Measurements from ENCODE around the gene KLK13.

The KLK13 gene

GRCh38 chr19:51018745-51019543 is 45.9 kb downstream of the KLK13 start:
- no peak for DNase-seq

- peak; percentile 30 for DNase-seq
These were observed 47.9 kb downstream of the KLK13 start for GRCh38 chr19:51016798-51017683.

- no peak for DNase-seq
These were observed 49.1 kb downstream of the KLK13 start for GRCh38 chr19:51015691-51016267.

DNA sequence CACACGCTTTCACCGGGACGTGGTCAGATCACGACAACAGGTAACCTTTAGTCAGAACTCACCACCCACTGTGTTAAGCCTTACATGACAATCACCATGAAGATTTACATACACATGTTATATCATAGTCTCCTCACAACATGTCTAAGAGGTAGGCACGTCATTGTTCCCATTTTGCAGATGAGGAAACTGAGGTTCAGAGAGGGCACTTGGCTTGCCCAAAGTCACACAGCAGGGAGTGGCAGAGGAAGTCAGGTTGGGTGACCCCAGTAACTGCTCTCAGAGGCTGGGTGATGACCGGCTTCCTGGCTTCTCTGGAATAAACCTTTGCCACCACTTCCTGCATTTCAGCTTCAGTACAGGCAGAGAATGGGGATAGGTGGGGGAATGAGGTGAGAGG is 50.6 kb downstream of the KLK13 start:
- DNase-seq, result no peak

DNA sequence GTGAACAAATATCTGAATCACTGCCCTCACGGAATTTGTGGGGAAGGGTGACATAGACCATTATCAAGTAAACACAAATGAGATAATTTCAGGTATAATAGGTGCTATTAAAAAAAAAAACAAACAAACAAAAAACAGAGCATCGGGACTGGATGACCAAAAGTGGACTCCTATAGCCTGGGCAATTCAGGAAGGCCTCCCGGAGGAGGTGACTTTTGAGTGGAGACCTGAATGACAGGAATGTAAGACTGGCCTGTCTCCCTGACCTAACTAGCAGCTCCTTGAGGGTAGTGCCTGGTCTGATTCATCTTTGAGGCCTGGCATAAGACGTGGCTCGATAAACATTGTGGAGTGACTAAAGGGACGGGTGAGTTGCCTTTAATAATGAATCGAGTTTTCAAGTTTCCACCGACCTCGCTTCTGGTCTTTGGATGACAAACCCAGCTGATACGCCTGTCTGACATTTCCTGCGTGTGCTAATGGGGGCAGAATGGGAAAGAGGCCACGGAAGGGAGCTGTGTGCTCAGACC is 52.2 kb downstream of the KLK13 start:
- no peak for DNase-seq

DNA sequence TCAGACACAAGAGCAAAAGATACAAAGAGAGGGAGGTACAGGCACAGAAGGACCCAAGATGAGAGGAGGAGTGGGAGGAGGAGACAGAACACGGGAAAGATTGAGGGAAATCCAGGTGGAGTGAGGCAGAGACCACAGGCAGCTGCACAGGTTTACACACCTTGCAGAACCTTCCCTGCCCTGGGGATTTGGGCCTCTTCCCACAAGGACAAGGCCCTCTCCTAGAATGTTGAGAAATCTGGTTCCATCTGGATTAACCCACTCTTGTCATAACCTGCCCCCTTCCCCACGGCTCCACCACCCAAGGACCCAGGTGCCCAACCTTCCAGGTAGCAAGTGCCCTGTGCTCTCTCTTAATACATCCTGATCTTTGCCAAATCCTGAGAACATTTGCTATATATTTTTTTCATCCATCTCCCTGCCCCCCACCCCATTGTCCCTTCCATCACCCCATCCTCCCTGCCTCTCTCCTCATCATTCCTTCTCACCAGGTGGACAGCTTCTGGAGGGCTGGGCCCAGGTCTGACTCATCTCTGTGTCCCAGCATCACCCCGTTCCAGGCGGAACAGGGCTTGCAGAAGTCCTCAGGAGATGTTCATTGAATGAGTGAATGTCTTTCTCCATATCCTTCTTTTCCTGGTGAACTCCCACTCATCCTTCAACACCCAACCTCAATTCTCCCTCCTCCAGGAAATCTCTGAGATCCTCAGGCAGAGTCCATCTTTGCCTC is 54.7 kb downstream of the KLK13 start:
- no peak for DNase-seq

DNA sequence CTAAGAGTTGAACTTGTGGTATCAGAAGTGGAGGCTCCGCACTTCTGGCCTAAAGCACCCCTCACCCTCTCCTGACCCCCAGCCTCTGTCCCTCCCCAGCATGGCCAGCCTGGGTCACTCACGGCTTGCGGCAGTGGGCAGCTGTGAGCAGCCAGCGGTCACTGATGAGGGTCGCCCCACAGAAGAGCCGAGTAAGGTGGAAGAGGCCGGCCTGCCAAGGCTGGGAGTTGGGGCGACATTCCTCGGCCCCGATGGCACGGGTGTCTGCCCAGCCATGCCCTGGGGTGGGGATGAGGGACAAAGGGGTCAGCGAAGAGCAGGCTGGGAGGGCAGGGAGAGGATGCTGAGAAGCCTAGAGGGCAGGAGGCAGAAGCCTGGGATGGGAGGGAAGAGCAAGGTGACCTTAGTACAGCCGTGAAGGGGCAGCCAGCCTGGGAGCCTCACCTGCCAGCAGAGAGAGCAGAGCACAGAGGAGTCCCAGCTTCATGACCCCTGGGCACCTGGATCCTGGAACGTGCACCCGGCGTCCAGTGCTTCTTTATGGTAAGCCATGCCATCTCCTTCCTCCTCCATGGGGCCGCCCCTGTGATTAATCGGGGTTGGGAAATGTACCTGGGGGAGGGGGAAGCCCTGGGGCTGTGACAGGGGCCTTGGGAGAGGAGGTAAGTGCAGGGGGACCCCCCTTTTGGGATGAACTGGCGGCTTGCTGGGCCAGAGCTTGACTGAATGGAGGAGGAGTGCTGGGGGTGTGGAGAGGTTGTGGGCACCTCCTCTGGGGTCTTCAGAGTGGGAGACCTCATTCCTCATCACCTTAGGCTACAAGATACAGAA is 55.6 kb downstream of the KLK13 start:
- DNase-seq, result no peak

- DNase-seq, result no peak
These were observed 57.4 kb downstream of the KLK13 start for GRCh38 chr19:51007488-51007887.

DNA sequence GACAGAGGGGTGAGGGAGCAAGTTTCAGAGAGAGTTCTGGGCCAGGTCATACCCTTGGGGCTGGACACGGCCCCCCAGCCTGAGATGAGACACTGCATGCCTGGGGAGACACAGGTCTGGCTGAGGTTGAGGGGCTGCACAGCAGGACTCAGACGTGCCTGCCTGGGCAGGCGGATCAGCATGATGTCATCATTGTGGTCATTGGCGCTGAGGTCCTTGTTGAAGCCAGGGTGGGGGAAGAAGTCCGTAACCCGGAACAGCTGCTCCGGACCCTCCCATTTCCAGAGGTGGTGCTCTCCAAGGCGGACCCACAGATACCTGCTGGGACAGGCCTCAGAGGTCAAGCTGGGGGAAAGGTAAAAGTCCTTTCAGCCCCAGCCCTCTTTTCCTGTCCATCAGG is 58.5 kb downstream of the KLK13 start:
- no peak for DNase-seq
